Measurements from ENCODE around the gene FAM3B.

FAM3B gene

GRCh38 chr21:41319273-41319672 is 2.7 kb downstream of the FAM3B start:
- DNase-seq (ENCODE audit: low spot score): no peak

GRCh38 chr21:41321211-41321907 is 4.8 kb downstream of the FAM3B start:
- DNase-seq (ENCODE audit: low spot score): no peak

- no peak for DNase-seq (ENCODE audit: low spot score)
These were observed 5.4 kb downstream of the FAM3B start for GRCh38 chr21:41321908-41322495.

- no peak for DNase-seq (ENCODE audit: low spot score)
These were observed 6.1 kb downstream of the FAM3B start for GRCh38 chr21:41322496-41323382.

- DNase-seq (ENCODE audit: low spot score): no peak
These were observed 8.7 kb downstream of the FAM3B start for GRCh38 chr21:41325138-41325912.

- no peak for DNase-seq (ENCODE audit: low spot score)
These were observed 9.9 kb downstream of the FAM3B start for GRCh38 chr21:41326414-41327080.

GRCh38 chr21:41327753-41328152 is 11.2 kb downstream of the FAM3B start:
- DNase-seq (ENCODE audit: low spot score): no peak

- no peak for DNase-seq (ENCODE audit: low spot score)
These were observed 12.3 kb downstream of the FAM3B start for GRCh38 chr21:41328660-41329607.

- no peak for DNase-seq (ENCODE audit: low spot score)
These were observed 17.2 kb downstream of the FAM3B start for GRCh38 chr21:41333752-41334151.

- no peak for DNase-seq (ENCODE audit: low spot score)
These were observed 20.9 kb downstream of the FAM3B start for GRCh38 chr21:41337515-41337914.

- DNase-seq (ENCODE audit: low spot score): no peak
These were observed 21.9 kb downstream of the FAM3B start for GRCh38 chr21:41338455-41338854.

- DNase-seq (ENCODE audit: low spot score): no peak
These were observed 25.4 kb downstream of the FAM3B start for GRCh38 chr21:41342035-41342434.

GRCh38 chr21:41344146-41344545 is 27.5 kb downstream of the FAM3B start:
- no peak for DNase-seq (ENCODE audit: low spot score)

- DNase-seq (ENCODE audit: low spot score): no peak
These were observed 28.8 kb downstream of the FAM3B start for GRCh38 chr21:41345356-41345755.

- no peak for DNase-seq (ENCODE audit: low spot score)
These were observed 29.5 kb downstream of the FAM3B start for GRCh38 chr21:41345934-41346685.

- DNase-seq (ENCODE audit: low spot score): no peak
These were observed 30.2 kb downstream of the FAM3B start for GRCh38 chr21:41346758-41347157.

- DNase-seq (ENCODE audit: low spot score): no peak
These were observed 31.8 kb downstream of the FAM3B start for GRCh38 chr21:41348434-41348833.

GRCh38 chr21:41349126-41349525 is 32.5 kb downstream of the FAM3B start:
- DNase-seq (ENCODE audit: low spot score): no peak

- no peak for DNase-seq (ENCODE audit: low spot score)
These were observed 33.2 kb downstream of the FAM3B start for GRCh38 chr21:41349619-41350390.
